ENCODE results near the gene SLX4IP.
A peak's percentile ranks its signal among the peaks of the same experiment; 100 is the strongest.

The SLX4IP gene

GRCh38 chr20:10646006-10646405 lies 210.9 kb downstream of the SLX4IP start:
- H3K27me3 ChIP-seq (ENCODE audit: insufficient read depth, low read length): no peaks in the 10 kb centered on the region
- no peak overlapping the region for H3K27ac ChIP-seq (ENCODE audit: low read depth, low read length)
- H3K9me3 ChIP-seq (ENCODE audit: insufficient read depth, low read depth, low read length): no peaks in the 10 kb centered on the region
- peaks cover 26% of the 10 kb centered on the region for H3K4me1 ChIP-seq (ENCODE audit: insufficient read depth, low read length)
- no peak overlapping the region for H3K4me3 ChIP-seq (ENCODE audit: low read length)
- 95% methylated on average over 4 of the region's 4 CpGs for WGBS
- H3K9ac ChIP-seq (ENCODE audit: low read depth, low read length): no peak overlapping the region
- H3K36me3 ChIP-seq (ENCODE audit: insufficient read depth, low read length): peaks cover 100% of the 10 kb centered on the region

DNA sequence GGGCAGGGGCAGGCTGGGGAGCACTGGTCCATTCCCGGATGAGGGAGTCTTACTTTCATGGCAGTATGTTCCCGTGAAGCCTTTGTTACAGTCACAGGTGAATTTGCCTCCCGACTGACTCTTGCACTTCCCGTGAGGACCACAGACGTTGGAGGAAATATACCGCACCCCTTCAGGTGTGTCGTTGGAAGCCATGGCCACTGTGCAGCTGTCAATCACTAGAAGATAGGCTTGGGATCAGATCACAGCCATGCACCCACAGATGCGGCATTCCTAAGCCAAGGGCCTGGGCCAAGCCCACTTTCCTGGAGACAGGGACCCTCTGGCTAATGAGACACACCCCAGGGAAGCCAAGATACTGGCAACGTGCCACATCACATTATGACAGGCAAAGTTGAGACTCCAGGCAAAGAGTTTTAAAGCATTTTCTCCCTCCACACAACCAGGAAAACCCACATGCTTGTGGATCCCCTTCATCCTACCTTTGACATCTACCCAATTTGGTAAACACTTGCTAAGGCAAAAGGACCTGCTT lies 211.8 kb downstream of the SLX4IP start:
- Histone ChIP-seq H3K4me3 (ENCODE audit: low read length) (no peak overlapping the region), H3K27ac (ENCODE audit: low read depth, low read length) (no peak overlapping the region), H3K9me3 (ENCODE audit: insufficient read depth, low read depth, low read length) (no peaks in the 10 kb centered on the region), H3K9ac (ENCODE audit: low read depth, low read length) (no peak overlapping the region), H3K27me3 (ENCODE audit: insufficient read depth, low read length) (no peaks in the 10 kb centered on the region), H3K36me3 (ENCODE audit: insufficient read depth, low read length) (peaks cover 100% of the 10 kb centered on the region), H3K4me1 (ENCODE audit: insufficient read depth, low read length) (peaks cover 26% of the 10 kb centered on the region)
- 93% methylated on average over 9 of the region's 9 CpGs for WGBS

DNA sequence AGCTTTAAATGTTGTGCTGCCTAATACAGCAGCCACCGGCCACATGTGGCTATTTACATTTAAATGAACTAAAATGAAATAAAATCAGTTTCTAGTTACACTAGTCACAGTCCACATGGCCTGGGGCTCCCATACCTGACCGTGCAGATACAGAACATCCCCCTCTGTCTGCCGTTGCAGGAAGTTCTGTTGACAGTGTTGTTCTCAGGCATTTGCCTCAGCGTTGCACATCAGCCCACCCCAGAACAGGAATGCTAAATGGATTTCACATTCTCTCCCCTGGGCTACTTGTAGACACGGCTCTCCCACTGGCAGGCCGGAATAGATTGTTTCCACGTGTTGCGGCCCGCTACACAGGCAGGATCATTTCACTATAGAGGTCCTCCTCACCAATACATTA lies 212.4 kb downstream of the SLX4IP start:
- H3K27me3 ChIP-seq (ENCODE audit: insufficient read depth, low read length): no peaks in the 10 kb centered on the region
- H3K9ac ChIP-seq (ENCODE audit: low read depth, low read length): no peak overlapping the region
- peaks cover 27% of the 10 kb centered on the region for H3K4me1 ChIP-seq (ENCODE audit: insufficient read depth, low read length)
- H3K36me3 ChIP-seq (ENCODE audit: insufficient read depth, low read length): peaks cover 99% of the 10 kb centered on the region
- no peak overlapping the region for H3K27ac ChIP-seq (ENCODE audit: low read depth, low read length)
- no peaks in the 10 kb centered on the region for H3K9me3 ChIP-seq (ENCODE audit: insufficient read depth, low read depth, low read length)
- WGBS: 87% methylated on average over 9 of the region's 9 CpGs
- no peak overlapping the region for H3K4me3 ChIP-seq (ENCODE audit: low read length)

GRCh38 chr20:10647909-10648308 lies 212.8 kb downstream of the SLX4IP start:
- Histone ChIP-seq H3K4me3 (ENCODE audit: low read length) (no peak overlapping the region), H3K27me3 (ENCODE audit: insufficient read depth, low read length) (no peaks in the 10 kb centered on the region), H3K4me1 (ENCODE audit: insufficient read depth, low read length) (peaks cover 31% of the 10 kb centered on the region), H3K9me3 (ENCODE audit: insufficient read depth, low read depth, low read length) (no peaks in the 10 kb centered on the region), H3K9ac (ENCODE audit: low read depth, low read length) (no peak overlapping the region), H3K27ac (ENCODE audit: low read depth, low read length) (no peak overlapping the region), H3K36me3 (ENCODE audit: insufficient read depth, low read length) (peaks cover 99% of the 10 kb centered on the region)
- WGBS: 93% methylated on average over 11 of the region's 11 CpGs

DNA sequence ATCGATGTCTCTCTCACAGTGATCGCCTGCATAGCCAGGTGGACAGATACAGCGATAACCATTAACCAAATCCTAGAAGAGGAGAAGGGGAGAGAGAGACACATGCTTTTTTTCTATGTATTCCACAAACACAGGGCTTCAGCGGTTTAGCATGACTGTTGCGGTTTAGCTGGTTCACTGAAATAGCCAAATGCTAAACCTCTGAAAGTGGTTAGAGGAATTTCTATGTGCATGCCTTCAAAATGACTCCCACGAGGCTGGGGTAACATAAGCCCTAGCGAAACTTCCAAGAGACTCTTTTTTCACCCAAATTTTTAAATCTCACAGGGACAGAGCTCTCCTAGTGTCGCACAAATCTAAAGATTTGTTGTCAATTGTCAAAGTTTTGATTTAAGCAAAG lies 213.5 kb downstream of the SLX4IP start:
- no peak overlapping the region for H3K27ac ChIP-seq (ENCODE audit: low read depth, low read length)
- no peak overlapping the region for H3K4me3 ChIP-seq (ENCODE audit: low read length)
- H3K4me1 ChIP-seq (ENCODE audit: insufficient read depth, low read length): peaks cover 37% of the 10 kb centered on the region
- WGBS: 91% methylated on average over 8 of the region's 8 CpGs
- H3K9me3 ChIP-seq (ENCODE audit: insufficient read depth, low read depth, low read length): no peaks in the 10 kb centered on the region
- peaks cover 98% of the 10 kb centered on the region for H3K36me3 ChIP-seq (ENCODE audit: insufficient read depth, low read length)
- H3K27me3 ChIP-seq (ENCODE audit: insufficient read depth, low read length): no peaks in the 10 kb centered on the region
- no peak overlapping the region for H3K9ac ChIP-seq (ENCODE audit: low read depth, low read length)

DNA sequence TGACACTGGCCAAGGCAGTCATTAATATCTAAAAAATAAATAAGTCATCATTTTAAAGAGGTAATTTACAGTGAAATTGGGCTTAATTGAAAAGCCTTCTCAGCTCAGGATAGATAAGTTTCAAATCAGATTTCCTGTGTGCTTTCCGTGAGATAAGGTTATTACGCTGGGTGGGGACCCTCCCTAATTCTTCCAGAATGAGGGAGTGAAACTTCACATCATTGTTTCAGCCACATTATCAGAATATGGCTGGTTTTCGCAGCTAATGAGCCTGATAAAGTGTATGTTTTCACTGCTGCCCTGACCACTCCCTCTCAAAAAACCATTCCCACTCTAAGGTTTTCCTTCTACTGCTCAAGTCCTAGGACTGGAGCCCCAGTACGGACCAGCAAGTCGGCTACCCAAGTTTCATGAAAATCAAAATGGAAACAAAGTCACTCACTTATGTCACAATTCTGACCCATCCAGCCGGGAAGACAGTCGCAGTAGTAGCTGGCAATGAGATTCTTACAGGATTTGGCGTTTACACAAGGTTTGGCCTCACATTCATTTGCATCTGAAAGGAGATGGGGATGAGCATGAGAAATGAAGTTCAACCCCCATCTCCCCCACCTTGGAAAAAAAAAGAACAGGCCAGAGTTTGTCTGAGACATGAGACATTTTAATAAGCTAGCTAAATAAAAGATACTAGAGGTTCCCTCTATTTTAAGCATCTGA lies 214.1 kb downstream of the SLX4IP start:
- Histone ChIP-seq H3K27ac (ENCODE audit: low read depth, low read length) (peak overlapping the region; percentile 32; the same call in 1 of the 2 replicates), H3K4me3 (ENCODE audit: low read length) (no peak overlapping the region), H3K27me3 (ENCODE audit: insufficient read depth, low read length) (no peaks in the 10 kb centered on the region), H3K36me3 (ENCODE audit: insufficient read depth, low read length) (peaks cover 98% of the 10 kb centered on the region), H3K9ac (ENCODE audit: low read depth, low read length) (no peak overlapping the region), H3K4me1 (ENCODE audit: insufficient read depth, low read length) (peaks cover 43% of the 10 kb centered on the region), H3K9me3 (ENCODE audit: insufficient read depth, low read depth, low read length) (no peaks in the 10 kb centered on the region)
- 54% methylated on average over 8 of the region's 8 CpGs for WGBS

DNA sequence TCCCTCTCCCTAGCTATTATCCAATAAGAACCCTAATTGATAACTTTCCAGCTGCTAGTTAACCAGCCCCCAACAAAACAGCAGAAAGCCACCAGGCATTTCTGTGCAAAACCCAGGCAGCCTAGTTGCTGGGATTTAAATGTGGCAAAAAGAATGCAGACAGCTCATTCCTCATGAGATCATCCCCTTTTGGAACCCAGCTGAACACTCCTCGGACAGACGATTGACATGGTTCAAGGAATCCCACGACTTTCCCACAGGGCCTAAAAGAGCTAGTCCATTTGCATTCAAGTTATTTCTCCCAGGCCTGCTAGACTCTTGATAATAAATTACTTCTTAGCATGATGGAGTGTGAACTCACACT lies 214.7 kb downstream of the SLX4IP start:
- H3K9me3 ChIP-seq (ENCODE audit: insufficient read depth, low read depth, low read length): no peaks in the 10 kb centered on the region
- H3K4me3 ChIP-seq (ENCODE audit: low read length): no peak overlapping the region
- H3K27ac ChIP-seq (ENCODE audit: low read depth, low read length): peak overlapping the region; percentile 7; the same call in 1 of the 2 replicates
- no peaks in the 10 kb centered on the region for H3K27me3 ChIP-seq (ENCODE audit: insufficient read depth, low read length)
- H3K9ac ChIP-seq (ENCODE audit: low read depth, low read length): no peak overlapping the region
- H3K4me1 ChIP-seq (ENCODE audit: insufficient read depth, low read length): peaks cover 48% of the 10 kb centered on the region
- peaks cover 96% of the 10 kb centered on the region for H3K36me3 ChIP-seq (ENCODE audit: insufficient read depth, low read length)
- WGBS: 45% methylated on average over 3 of the region's 3 CpGs

- WGBS: 92% methylated on average over 15 of the region's 15 CpGs
- H3K4me3 ChIP-seq (ENCODE audit: low read length): no peak overlapping the region
- peaks cover 63% of the 10 kb centered on the region for H3K4me1 ChIP-seq (ENCODE audit: insufficient read depth, low read length)
- no peaks in the 10 kb centered on the region for H3K27me3 ChIP-seq (ENCODE audit: insufficient read depth, low read length)
- H3K36me3 ChIP-seq (ENCODE audit: insufficient read depth, low read length): peaks cover 96% of the 10 kb centered on the region
- H3K9me3 ChIP-seq (ENCODE audit: insufficient read depth, low read depth, low read length): no peaks in the 10 kb centered on the region
- H3K9ac ChIP-seq (ENCODE audit: low read depth, low read length): no peak overlapping the region
- H3K27ac ChIP-seq (ENCODE audit: low read depth, low read length): no peak overlapping the region
Measured at GRCh38 chr20:10651227-10651990, 216.3 kb downstream of the SLX4IP start.

- Histone ChIP-seq H3K4me3 (ENCODE audit: low read length) (no peak overlapping the region), H3K9me3 (ENCODE audit: insufficient read depth, low read depth, low read length) (no peaks in the 10 kb centered on the region), H3K27ac (ENCODE audit: low read depth, low read length) (no peak overlapping the region), H3K9ac (ENCODE audit: low read depth, low read length) (no peak overlapping the region), H3K4me1 (ENCODE audit: insufficient read depth, low read length) (peaks cover 69% of the 10 kb centered on the region), H3K36me3 (ENCODE audit: insufficient read depth, low read length) (peaks cover 96% of the 10 kb centered on the region), H3K27me3 (ENCODE audit: insufficient read depth, low read length) (no peaks in the 10 kb centered on the region)
- WGBS: 91% methylated on average over 9 of the region's 9 CpGs
Measured at GRCh38 chr20:10652185-10652584, 217.1 kb downstream of the SLX4IP start.

GRCh38 chr20:10652660-10653261 lies 217.7 kb downstream of the SLX4IP start:
- Histone ChIP-seq H3K27ac (ENCODE audit: low read depth, low read length) (no peak overlapping the region), H3K36me3 (ENCODE audit: insufficient read depth, low read length) (peaks cover 96% of the 10 kb centered on the region), H3K4me3 (ENCODE audit: low read length) (no peak overlapping the region), H3K27me3 (ENCODE audit: insufficient read depth, low read length) (no peaks in the 10 kb centered on the region), H3K4me1 (ENCODE audit: insufficient read depth, low read length) (peaks cover 75% of the 10 kb centered on the region), H3K9me3 (ENCODE audit: insufficient read depth, low read depth, low read length) (no peaks in the 10 kb centered on the region), H3K9ac (ENCODE audit: low read depth, low read length) (no peak overlapping the region)
- 71% methylated on average over 9 of the region's 9 CpGs for WGBS

DNA sequence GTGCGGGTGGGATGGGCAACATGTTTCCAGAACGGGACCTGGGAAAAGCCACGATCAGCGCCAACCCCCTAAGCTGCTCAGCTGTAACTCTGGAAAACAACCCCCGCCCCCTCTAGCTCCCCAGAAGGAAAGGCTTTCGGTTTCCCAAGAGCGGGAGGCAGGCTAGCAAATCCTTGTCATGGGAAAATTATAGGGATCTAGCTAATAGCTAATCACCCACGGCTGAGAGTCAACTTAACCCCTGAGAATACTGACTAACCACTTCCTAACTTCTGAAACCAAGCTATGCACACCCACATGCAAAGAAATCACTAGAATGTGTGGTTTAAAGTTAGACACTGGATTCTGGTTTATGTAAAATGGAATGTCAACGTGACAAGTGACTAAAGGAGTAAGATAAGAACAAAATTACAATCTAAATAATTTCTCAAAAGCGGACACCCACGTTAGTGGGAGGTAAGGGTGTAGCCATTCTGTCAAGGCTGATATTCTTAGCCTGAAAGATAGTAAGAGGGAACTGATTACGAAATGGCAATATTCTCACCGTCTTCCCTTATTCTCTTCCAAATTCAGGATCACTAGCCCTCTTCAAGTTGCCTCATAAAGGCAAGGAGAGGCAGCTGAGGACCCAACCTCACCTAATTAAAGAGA lies 218.6 kb downstream of the SLX4IP start:
- Histone ChIP-seq H3K27ac (ENCODE audit: low read depth, low read length) (no peak overlapping the region), H3K9me3 (ENCODE audit: insufficient read depth, low read depth, low read length) (no peaks in the 10 kb centered on the region), H3K4me1 (ENCODE audit: insufficient read depth, low read length) (peaks cover 74% of the 10 kb centered on the region), H3K27me3 (ENCODE audit: insufficient read depth, low read length) (no peaks in the 10 kb centered on the region), H3K9ac (ENCODE audit: low read depth, low read length) (no peak overlapping the region), H3K36me3 (ENCODE audit: insufficient read depth, low read length) (peaks cover 96% of the 10 kb centered on the region), H3K4me3 (ENCODE audit: low read length) (no peak overlapping the region)
- WGBS: 69% methylated on average over 8 of the region's 13 CpGs

Data from HUES64 (cell line).